Measurements from ENCODE around the gene GOT1.

The GOT1 gene

DNA sequence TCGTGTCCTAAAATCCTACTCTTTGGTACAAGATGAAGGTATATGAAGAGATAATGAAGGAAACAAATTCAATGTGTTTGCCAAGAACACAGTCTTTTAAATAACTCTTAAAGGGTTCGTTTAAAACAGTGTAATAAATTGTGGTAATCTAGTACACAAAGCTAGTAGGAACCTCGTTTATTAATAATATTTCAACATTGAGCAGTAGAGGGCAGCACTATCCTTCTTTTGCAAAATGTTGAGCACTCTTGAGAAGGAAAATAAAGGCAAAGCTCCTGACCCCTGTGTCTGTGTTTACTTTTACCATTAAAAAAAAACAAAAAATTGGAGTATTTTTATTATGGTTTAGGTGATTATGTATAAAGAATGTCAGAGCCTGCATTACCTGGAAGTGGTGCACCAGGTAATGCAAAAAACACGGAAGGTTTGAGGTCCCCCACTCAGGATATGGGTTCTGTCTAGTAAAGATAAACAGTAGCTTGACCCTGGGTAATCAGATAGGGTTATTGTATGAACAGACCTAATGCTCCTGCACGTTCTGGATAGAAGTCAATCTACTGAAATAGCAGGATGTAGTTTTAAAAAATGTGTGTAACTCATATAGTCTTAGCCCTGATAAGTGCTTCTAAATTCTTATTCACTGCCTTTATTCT is 5.7 kb upstream of the GOT1 start:
- Histone ChIP-seq H3K4me3 (no peak overlapping the region), H3K27me3 (no peaks in the 10 kb centered on the region), H4K20me1 (peaks cover 7% of the 10 kb centered on the region; the same call in 1 of the 2 replicates), H3K36me3 (peaks cover 8% of the 10 kb centered on the region; the same call in 1 of the 2 replicates), H3K27ac (no peak overlapping the region), H3K4me1 (peaks cover 15% of the 10 kb centered on the region), H3K9ac (no peak overlapping the region), H3K4me2 (no peak overlapping the region), H3K9me3 (no peaks in the 10 kb centered on the region)
- no peak for TF ChIP-seq Cebpa-rat (IDR thresholded peaks at IDR 0.05)

GRCh38 chr10:99433378-99434020 is 3.1 kb upstream of the GOT1 start:
- Histone ChIP-seq H3K27me3 (no peaks in the 10 kb centered on the region), H3K9ac (no peak overlapping the region), H3K36me3 (peaks cover 8% of the 10 kb centered on the region; the same call in 1 of the 2 replicates), H3K4me1 (peaks cover 30% of the 10 kb centered on the region), H3K4me3 (no peak overlapping the region), H3K27ac (no peak overlapping the region), H3K4me2 (no peak overlapping the region), H3K9me3 (no peaks in the 10 kb centered on the region), H4K20me1 (peaks cover 7% of the 10 kb centered on the region; the same call in 1 of the 2 replicates)
- no peak for TF ChIP-seq Cebpa-rat (IDR thresholded peaks at IDR 0.05)

DNA sequence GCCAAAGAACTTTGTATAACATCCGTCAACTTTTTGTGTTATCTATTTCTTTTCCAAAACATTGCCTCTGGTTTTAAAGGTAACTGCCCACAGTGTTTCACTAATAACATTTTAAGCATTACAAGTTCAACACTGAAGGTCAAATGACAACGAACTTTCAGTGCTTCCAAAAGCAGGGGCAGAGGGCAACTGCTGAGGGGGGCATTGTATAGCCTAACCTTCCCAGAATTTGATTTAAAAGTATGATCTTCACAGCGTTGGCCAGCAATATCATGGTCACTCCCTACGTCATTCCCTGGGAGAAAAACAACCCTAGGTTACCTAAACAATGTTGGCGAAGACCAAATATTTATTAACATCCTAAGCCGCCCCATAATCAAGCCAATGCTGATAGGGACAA is 2.5 kb upstream of the GOT1 start:
- no peak overlapping the region for H3K27ac ChIP-seq
- peaks cover 30% of the 10 kb centered on the region for H3K4me1 ChIP-seq
- TF ChIP-seq Cebpa-rat (IDR thresholded peaks at IDR 0.05), result no peak
- no peak overlapping the region for H3K9ac ChIP-seq
- H3K4me3 ChIP-seq, result no peak overlapping the region
- H3K36me3 ChIP-seq, result peaks cover 8% of the 10 kb centered on the region; the same call in 1 of the 2 replicates
- H4K20me1 ChIP-seq, result peaks cover 7% of the 10 kb centered on the region; the same call in 1 of the 2 replicates
- H3K27me3 ChIP-seq, result no peaks in the 10 kb centered on the region
- H3K9me3 ChIP-seq, result no peaks in the 10 kb centered on the region
- H3K4me2 ChIP-seq, result no peak overlapping the region

DNA sequence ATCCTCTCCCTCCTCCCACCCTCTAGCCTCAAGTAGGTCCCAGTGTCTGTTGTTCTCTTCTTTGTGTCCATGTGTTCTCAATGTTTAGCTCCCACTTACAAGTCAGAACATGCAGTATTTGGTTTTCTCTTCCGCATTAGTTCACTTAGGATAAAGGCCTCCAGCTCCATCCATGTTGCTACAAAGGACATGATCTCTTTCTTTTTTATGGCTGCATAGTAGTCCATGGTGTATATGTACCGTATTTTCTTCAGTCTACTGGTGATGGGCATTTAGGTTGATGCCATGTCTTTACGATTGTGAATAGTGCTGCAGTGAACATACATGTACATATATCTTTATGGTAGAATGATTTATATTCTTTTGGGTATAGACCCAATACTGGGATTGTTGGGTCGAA is 1.6 kb upstream of the GOT1 start:
- Histone ChIP-seq H3K27me3 (no peaks in the 10 kb centered on the region), H3K4me1 (peaks cover 30% of the 10 kb centered on the region), H3K27ac (no peak overlapping the region), H3K9ac (no peak overlapping the region), H4K20me1 (peaks cover 7% of the 10 kb centered on the region; the same call in 1 of the 2 replicates), H3K36me3 (peaks cover 12% of the 10 kb centered on the region; the same call in 1 of the 2 replicates), H3K4me2 (peak overlapping the region; percentile 89), H3K4me3 (peak overlapping the region; percentile 88), H3K9me3 (no peaks in the 10 kb centered on the region)
- no peak for TF ChIP-seq Cebpa-rat (IDR thresholded peaks at IDR 0.05)

DNA sequence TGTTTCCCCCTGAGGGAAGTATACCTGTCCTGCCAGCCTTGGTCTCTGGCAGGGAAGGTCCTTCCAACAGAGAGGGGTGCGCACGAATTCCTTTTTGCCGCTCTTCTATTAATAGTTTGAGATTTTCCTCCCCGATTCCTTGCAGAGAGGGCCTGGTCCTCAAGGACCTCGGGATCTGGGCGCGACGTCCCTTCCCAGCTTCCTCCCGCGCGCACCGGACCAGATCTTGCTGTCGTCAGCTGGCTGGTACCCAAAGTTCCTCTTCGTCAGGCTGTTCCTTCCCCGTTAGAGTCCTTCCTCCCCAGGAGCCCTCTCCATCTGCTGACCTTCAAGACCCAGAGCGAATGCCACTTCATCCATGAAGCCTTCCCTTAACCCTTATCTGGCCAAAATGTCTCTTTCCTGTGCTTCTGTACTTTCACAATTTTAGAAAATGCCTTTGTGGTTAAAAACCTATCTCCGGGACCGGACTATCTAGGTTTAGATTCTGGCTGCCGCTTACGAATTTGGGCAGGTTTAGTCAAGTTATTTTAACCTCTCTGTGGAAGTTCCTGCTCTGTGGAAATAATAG is 851 bp upstream of the GOT1 start:
- no peak for TF ChIP-seq Cebpa-rat (IDR thresholded peaks at IDR 0.05)
- no peaks in the 10 kb centered on the region for H3K9me3 ChIP-seq

GRCh38 chr10:99430116-99430450 is 341 bp downstream of the GOT1 start:
- H3K9ac ChIP-seq, result peak overlapping the region; percentile 77
- peak overlapping the region; percentile 92 for H3K4me2 ChIP-seq
- peaks cover 35% of the 10 kb centered on the region for H3K4me1 ChIP-seq
- H3K9me3 ChIP-seq, result no peaks in the 10 kb centered on the region
- peak overlapping the region; percentile 88 for H3K4me3 ChIP-seq
- peak overlapping the region; percentile 79 for H3K27ac ChIP-seq
- TF ChIP-seq Cebpa-rat (IDR thresholded peaks at IDR 0.05), result no peak
- H3K27me3 ChIP-seq, result no peaks in the 10 kb centered on the region
- H3K36me3 ChIP-seq, result peaks cover 24% of the 10 kb centered on the region
- peaks cover 13% of the 10 kb centered on the region; the same call in 1 of the 2 replicates for H4K20me1 ChIP-seq

More for the DNA sequence above, 851 bp upstream of the GOT1 start:
- H3K27ac ChIP-seq, result peak overlapping the region; percentile 88
- peaks cover 12% of the 10 kb centered on the region; the same call in 1 of the 2 replicates for H3K36me3 ChIP-seq
- peaks cover 7% of the 10 kb centered on the region; the same call in 1 of the 2 replicates for H4K20me1 ChIP-seq
- H3K4me1 ChIP-seq, result peaks cover 31% of the 10 kb centered on the region
- peak overlapping the region; percentile 88 for H3K4me3 ChIP-seq
- peak overlapping the region; percentile 90 for H3K9ac ChIP-seq
- H3K27me3 ChIP-seq, result no peaks in the 10 kb centered on the region
- H3K4me2 ChIP-seq, result peak overlapping the region; percentile 89

DNA sequence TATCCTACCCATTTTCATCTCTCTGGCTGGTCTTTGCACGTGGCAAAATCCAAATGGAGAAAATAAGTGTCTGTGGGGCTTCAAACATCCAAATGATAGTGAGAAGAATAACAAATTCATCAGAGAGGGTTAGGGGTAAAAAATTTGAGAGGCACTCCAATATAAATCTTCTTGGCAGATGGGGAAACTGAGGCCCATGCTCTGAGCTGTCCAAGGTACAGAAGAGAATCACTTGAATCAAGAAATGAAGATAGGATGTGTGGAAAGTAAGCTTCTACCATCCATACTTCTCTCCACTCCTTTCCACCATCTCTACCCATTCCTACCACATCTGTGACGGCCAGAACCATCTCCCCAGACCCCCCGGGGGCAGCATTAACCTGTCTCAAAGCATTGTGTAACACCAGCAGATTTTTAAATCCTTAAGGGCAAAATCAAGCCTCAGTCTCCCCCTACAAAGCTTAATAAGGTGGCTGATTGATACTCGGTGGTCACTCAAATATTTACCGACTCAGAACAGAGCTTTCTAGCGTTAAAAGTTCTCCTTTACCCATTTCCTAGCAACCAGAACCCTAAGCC is 818 bp downstream of the GOT1 start:
- H3K4me2 ChIP-seq, result peak overlapping the region; percentile 92
- no peaks in the 10 kb centered on the region for H3K9me3 ChIP-seq
- peaks cover 13% of the 10 kb centered on the region; the same call in 1 of the 2 replicates for H4K20me1 ChIP-seq
- TF ChIP-seq Cebpa-rat (IDR thresholded peaks at IDR 0.05), result no peak
- H3K27ac ChIP-seq, result peak overlapping the region; percentile 79
- H3K9ac ChIP-seq, result peak overlapping the region; percentile 77
- peak overlapping the region; percentile 88 for H3K4me3 ChIP-seq
- H3K36me3 ChIP-seq, result peaks cover 28% of the 10 kb centered on the region
- H3K4me1 ChIP-seq, result peaks cover 35% of the 10 kb centered on the region
- H3K27me3 ChIP-seq, result no peaks in the 10 kb centered on the region

DNA sequence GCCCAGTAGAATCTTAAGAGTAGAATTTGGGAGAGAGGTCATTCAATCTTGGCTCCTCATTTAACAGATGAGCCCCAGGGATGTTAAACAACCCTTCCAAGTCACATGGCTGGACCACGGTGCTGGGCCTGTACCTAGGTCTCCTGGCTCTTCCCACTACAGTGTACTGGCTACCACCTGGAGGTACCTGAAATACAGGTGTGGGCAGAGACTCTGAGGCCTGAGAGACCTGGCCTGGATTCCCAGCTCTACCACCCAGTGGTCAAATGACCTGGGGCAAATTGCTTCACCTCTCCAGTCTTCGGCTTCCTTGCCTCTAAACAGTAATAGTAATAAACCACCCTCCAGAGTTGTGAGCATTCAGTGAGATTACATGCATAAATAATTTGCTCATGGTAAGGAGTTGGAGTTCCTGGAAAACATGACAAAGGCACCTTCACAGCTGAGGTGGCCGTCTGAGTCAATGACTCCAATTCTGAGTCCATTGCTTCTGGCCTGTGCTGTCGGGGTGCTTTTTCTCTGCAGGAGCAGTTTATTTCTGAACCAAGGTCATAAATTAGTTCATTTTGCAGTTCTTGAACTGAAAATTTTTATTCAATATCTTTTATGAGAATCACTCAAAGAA is 2.7 kb downstream of the GOT1 start:
- H3K4me3 ChIP-seq, result no peak overlapping the region
- H3K9ac ChIP-seq, result no peak overlapping the region
- no peak for TF ChIP-seq Cebpa-rat (IDR thresholded peaks at IDR 0.05)
- H3K36me3 ChIP-seq, result peaks cover 26% of the 10 kb centered on the region
- H3K9me3 ChIP-seq, result no peaks in the 10 kb centered on the region
- H3K4me1 ChIP-seq, result peaks cover 28% of the 10 kb centered on the region
- no peaks in the 10 kb centered on the region for H3K27me3 ChIP-seq
- no peak overlapping the region for H3K27ac ChIP-seq
- peaks cover 6% of the 10 kb centered on the region; the same call in 1 of the 2 replicates for H4K20me1 ChIP-seq
- no peak overlapping the region for H3K4me2 ChIP-seq

- H3K4me1 ChIP-seq, result peaks cover 24% of the 10 kb centered on the region
- TF ChIP-seq Cebpa-rat (IDR thresholded peaks at IDR 0.05), result no peak
- peaks cover 6% of the 10 kb centered on the region; the same call in 1 of the 2 replicates for H4K20me1 ChIP-seq
- no peaks in the 10 kb centered on the region for H3K9me3 ChIP-seq
- H3K36me3 ChIP-seq, result peaks cover 26% of the 10 kb centered on the region
- no peak overlapping the region for H3K4me3 ChIP-seq
- H3K9ac ChIP-seq, result no peak overlapping the region
- H3K27me3 ChIP-seq, result no peaks in the 10 kb centered on the region
- H3K27ac ChIP-seq, result no peak overlapping the region
- H3K4me2 ChIP-seq, result no peak overlapping the region
Observed at GRCh38 chr10:99426689-99427088, 3.7 kb downstream of the GOT1 start.

All from BLaER1 (cell line).